HCT116 (cell line): ENCODE data around the gene SPRR4.

Source experiments
- EZH2 ChIP-seq: fragments of 200-600 bp; sonication (generic); IDR thresholded peaks from 2 replicates; pipeline ENCODE4 v1.6.1; 2017; ENCODE audit warnings: antibody characterized with exemption, mixed run types
- EZH2phosphoT487 ChIP-seq: fragments of 200-600 bp; IDR thresholded peaks from 2 replicates; pipeline ENCODE4 v1.6.1; 2018; ENCODE audit warnings: antibody characterized with exemption, borderline replicate concordance
- JUND ChIP-seq: IDR thresholded peaks from 2 replicates; pipeline ENCODE4 v1.6.1; 2012
- POLR2A ChIP-seq: IDR thresholded peaks from 2 replicates; pipeline ENCODE4 v1.7.0; 2011; ENCODE audit warnings: borderline replicate concordance; ENCODE audit not compliant: insufficient read depth, insufficient read length; ENCODE audit errors: extremely low read depth
- POLR2AphosphoS5 ChIP-seq: IDR thresholded peaks from 2 replicates; pipeline ENCODE4 v1.6.1; 2011; ENCODE audit warnings: mild to moderate bottlenecking, low read depth, low read length, moderate library complexity
- RAD21 ChIP-seq: IDR thresholded peaks from 2 replicates; pipeline ENCODE4 v1.6.1; 2012; ENCODE audit warnings: low read depth, mild to moderate bottlenecking
- ZFX ChIP-seq: fragments of 450-650 bp; IDR thresholded peaks from 2 replicates; pipeline ENCODE4 v1.6.1; 2017
- ZNF274 ChIP-seq: fragments of 200-500 bp; sonication (Bioruptor generic); IDR thresholded peaks from 2 replicates; pipeline ENCODE4 v1.6.1; 2014; ENCODE audit warnings: mild to moderate bottlenecking, low read depth, low read length, inconsistent platforms
- TF ChIP-seq, protein P1 (sequence below), 3 experiments: fragments of 200-600 bp in 1 of 3; sonication (generic) in 1 of 3; IDR thresholded peaks in 2 of 3; conservative IDR thresholded peaks in 1 of 3; 2 replicates each; pipeline ENCODE4 v1.5.1; 2012 to 2017; ENCODE audit warnings: low read depth in 2 of 3, low read length in 2 of 3, antibody characterized with exemption in 1 of 3, borderline replicate concordance in 1 of 3, control low read depth in 1 of 3, mild to moderate bottlenecking in 1 of 3, mixed read lengths in 1 of 3, mixed run types in 1 of 3, moderate library complexity in 1 of 3; ENCODE audit not compliant: insufficient read depth in 1 of 3

DNA sequence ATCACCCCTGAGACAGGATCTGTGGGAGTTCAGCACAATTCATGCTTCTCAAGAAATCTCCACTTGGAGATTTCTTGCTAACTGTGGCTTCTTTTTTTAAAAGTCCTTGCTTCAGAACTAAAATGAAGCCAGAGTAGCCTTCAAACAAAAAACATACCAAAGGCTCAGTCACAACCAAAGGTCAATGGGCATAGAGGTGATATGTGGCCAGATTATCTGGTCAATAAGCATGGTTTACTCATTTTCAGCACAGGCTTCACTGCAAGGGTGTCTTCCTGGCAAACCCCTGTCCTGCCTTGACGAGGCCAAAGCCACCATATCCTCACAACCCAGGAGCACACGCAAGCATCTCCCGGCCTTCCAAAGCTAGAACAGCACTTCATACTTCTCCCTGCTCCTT, 11.2 kb upstream of the SPRR4 start:
- TF ChIP-seq EZH2 (no peak), RAD21 (no peak), ZNF274 (no peak), JUND (no peak), POLR2A (no peak), POLR2AphosphoS5 (no peak), EZH2phosphoT487 (no peak), ZFX (no peak)
- TF ChIP-seq, protein P1, sequence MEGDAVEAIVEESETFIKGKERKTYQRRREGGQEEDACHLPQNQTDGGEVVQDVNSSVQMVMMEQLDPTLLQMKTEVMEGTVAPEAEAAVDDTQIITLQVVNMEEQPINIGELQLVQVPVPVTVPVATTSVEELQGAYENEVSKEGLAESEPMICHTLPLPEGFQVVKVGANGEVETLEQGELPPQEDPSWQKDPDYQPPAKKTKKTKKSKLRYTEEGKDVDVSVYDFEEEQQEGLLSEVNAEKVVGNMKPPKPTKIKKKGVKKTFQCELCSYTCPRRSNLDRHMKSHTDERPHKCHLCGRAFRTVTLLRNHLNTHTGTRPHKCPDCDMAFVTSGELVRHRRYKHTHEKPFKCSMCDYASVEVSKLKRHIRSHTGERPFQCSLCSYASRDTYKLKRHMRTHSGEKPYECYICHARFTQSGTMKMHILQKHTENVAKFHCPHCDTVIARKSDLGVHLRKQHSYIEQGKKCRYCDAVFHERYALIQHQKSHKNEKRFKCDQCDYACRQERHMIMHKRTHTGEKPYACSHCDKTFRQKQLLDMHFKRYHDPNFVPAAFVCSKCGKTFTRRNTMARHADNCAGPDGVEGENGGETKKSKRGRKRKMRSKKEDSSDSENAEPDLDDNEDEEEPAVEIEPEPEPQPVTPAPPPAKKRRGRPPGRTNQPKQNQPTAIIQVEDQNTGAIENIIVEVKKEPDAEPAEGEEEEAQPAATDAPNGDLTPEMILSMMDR (IDR thresholded peaks at IDR 0.05 in 2 of 3, conservative IDR thresholded peaks at IDR 0.05 in 1 of 3; ENCODE audit: borderline replicate concordance in 1 of 3, insufficient read depth in 1 of 3, low read depth in 2 of 3, low read length in 2 of 3): no peak
